ENCODE results near the gene POLE. TPM values are rescaled to one million over a fixed set of nuclear protein-coding genes. Genes with fewer than 3 reads are reported as not detected.
A peak's percentile ranks its signal among the peaks of the same experiment; 100 is the strongest.

Gene POLE
- total RNA-seq, 4 donors from 2014 or later = 7.2 to 63.8 (median 23.3) TPM

DNA sequence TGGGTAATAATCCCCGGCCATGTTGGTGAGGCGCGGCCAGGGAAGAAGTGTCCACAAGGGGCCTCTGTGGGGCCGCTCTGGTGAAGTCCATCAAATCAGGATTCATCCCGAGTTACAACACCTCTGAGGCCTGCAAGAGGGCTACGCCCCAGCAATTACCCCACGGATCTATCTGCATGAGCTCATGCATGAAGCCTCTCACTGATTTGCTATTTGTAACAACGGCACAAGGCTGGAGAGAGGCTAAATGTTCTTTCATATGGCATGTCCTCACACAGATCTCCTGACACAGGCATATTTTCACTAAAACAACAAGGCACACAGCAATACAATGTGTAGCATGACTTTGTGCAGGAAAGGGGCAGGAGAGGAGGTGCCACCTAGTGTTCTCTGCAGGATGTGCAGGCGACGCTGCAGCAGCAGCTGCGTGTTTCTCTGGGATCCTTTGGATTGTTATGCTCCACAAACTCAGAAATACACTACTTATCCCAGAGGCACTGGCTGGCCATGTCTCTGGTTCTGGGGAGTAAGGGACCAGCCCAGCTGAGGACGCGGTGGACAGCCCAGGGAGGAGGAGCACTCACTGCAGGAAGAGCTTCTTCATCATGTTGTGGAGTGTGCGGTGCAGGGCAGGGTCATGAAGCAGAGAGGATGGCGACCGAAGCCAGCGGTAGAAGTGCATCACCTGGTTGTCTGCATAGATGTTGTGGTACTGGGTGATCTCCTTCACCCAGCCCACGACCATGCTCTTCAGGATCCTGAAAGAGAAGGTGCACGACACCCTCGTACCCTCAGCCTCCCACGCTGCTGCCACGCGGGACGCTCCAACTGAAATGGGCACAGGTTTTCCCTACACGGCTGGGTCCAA, 48.4 kb downstream of the POLE start:
- peak; percentile 92 for ATAC-seq
- Histone ChIP-seq H3K36me3 (peaks cover 0 to 99% of the 10 kb centered on the region in 2 donors), H3K4me3 (no peak overlapping the region), H3K27ac (peak overlapping the region in 3 of 4 donors; percentile 2 to 46 (median 40)), H3K4me1 (peaks cover 0 to 2% (median 0%) of the 10 kb centered on the region in 3 donors), H3K9me3 (no peaks in the 10 kb centered on the region), H3K27me3 (no peaks in the 10 kb centered on the region)
- TF ChIP-seq, protein P1, sequence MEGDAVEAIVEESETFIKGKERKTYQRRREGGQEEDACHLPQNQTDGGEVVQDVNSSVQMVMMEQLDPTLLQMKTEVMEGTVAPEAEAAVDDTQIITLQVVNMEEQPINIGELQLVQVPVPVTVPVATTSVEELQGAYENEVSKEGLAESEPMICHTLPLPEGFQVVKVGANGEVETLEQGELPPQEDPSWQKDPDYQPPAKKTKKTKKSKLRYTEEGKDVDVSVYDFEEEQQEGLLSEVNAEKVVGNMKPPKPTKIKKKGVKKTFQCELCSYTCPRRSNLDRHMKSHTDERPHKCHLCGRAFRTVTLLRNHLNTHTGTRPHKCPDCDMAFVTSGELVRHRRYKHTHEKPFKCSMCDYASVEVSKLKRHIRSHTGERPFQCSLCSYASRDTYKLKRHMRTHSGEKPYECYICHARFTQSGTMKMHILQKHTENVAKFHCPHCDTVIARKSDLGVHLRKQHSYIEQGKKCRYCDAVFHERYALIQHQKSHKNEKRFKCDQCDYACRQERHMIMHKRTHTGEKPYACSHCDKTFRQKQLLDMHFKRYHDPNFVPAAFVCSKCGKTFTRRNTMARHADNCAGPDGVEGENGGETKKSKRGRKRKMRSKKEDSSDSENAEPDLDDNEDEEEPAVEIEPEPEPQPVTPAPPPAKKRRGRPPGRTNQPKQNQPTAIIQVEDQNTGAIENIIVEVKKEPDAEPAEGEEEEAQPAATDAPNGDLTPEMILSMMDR (IDR thresholded peaks at IDR 0.05) = peak in 3 of 4 experiments; percentile 43 to 58 (median 44)
- no peak for TF ChIP-seq POLR2AphosphoS5 (IDR thresholded peaks at IDR 0.05)
- WGBS, 2 donors (ENCODE audit: low coverage in 1 of 2) = 63 to 80% methylated on average over 14 to 15 of the region's 25 CpGs

DNA sequence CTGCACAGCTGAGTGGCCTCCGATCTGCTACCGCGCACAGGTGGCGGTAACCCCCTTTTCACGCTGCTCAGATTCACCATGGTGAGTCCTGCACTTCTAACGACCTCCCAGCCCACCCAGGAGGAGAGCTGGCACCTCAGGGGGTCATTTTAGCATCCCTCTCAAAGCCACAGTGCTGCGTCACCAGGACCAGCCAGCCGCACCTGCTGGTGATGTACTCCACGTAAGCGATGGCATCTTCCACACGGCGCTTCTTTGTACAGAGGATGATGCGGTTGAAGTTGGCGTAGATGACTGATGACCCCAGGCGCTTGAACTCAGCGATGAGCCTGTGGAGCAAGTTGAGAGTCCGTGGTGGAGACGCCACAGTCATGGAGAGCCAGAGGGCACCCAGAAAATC, 49.3 kb downstream of the POLE start:
- H3K9me3 ChIP-seq = no peaks in the 10 kb centered on the region
- peaks cover 0 to 2% (median 0%) of the 10 kb centered on the region in 3 donors for H3K4me1 ChIP-seq
- 80 to 82% methylated on average over 6 to 12 of the region's 18 CpGs for WGBS, 2 donors (ENCODE audit: low coverage in 1 of 2)
- H3K27me3 ChIP-seq = no peaks in the 10 kb centered on the region
- H3K4me3 ChIP-seq = no peak overlapping the region
- ATAC-seq = no peak
- TF ChIP-seq, protein P1 (IDR thresholded peaks at IDR 0.05) = no peak
- TF ChIP-seq POLR2AphosphoS5 (IDR thresholded peaks at IDR 0.05) (no peak), EP300 (IDR thresholded peaks at IDR 0.05) (no peak), POLR2A (IDR thresholded peaks at IDR 0.05) (no peak)
- peaks cover 0 to 99% of the 10 kb centered on the region in 2 donors for H3K36me3 ChIP-seq
- H3K27ac ChIP-seq = no peak overlapping the region

DNA sequence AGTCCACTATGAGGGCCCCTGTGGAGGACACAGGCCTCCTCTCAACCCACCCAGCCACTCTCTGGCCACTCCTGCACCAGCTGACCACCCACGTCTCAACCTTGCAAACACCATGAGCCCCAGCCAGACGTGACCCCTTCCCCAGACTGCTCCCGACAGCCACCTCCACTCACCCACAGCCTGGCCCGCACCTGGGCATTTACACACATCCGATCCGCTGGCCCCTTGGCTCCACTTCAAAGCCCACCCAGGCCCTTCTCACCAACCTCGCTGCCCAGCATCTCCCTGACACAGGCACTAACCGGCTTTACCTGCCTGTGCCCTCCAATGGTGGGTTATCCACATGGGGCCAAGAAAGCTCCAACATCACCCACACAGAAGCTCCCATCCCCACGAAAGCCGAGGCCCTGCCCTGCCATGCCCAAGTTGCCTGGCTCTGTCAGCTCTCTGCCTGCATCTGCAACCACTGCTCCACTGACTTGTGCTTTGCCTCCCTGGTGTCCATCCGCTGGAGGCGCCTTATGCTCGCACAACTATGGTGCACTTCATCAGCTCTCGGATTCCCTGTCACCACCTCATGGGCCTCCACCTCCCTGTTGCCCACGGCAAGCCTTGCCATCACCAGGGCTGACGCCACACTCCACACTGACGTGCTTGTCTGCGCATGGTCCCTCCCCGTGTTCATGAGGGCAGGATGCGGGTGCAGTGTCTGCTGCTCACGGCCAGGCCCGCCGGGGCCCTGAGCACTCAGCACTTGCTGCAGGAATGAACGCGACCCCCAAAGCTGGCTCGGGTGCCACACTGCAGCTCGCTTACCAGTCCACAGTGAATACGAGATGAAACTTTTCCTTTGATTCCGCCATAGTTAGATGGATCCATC, 51.8 kb downstream of the POLE start:
- no peaks in the 10 kb centered on the region for H3K27me3 ChIP-seq
- H3K27ac ChIP-seq = no peak overlapping the region
- H3K9me3 ChIP-seq = no peaks in the 10 kb centered on the region
- peaks cover 0 to 2% (median 0%) of the 10 kb centered on the region in 3 donors for H3K4me1 ChIP-seq
- H3K4me3 ChIP-seq = no peak overlapping the region
- TF ChIP-seq POLR2A (IDR thresholded peaks at IDR 0.05) (no peak), POLR2AphosphoS5 (IDR thresholded peaks at IDR 0.05) (no peak), EP300 (IDR thresholded peaks at IDR 0.05) (no peak)
- TF ChIP-seq, protein P1 (IDR thresholded peaks at IDR 0.05) = no peak
- H3K36me3 ChIP-seq = peaks cover 0 to 99% of the 10 kb centered on the region in 2 donors
- WGBS, 2 donors (ENCODE audit: low coverage in 1 of 2) = 96 to 100% methylated on average over 6 of the region's 29 CpGs
- no peak for ATAC-seq

DNA sequence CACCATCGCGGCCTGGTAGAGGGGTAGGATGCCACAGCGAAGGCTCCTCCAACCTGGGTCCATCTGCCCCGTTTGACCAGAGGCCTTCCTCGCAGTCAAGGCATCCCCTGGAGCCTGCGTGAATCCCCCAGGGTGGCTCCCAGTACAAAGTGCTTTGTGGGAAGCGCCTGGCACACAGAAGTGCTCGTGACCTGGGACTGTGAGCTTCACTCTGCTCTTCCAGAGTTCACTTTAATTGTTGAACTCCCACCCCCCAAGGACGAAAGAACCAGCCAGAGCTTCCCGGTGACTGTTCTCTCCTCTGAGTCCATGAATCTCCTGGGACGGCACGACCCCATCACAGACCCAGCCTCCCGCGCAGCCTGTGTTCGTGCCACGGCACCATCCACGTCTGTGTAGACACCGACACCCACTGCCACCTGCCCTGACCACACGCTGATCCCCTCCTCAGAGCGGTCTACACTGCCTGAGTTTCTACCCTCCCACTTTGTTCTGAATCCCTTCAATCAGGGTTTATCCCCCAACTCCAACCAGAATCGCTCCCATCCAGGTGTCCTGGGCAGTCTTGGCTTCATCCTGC, 52.6 kb downstream of the POLE start:
- Histone ChIP-seq H3K27ac (no peak overlapping the region), H3K36me3 (peaks cover 0 to 99% of the 10 kb centered on the region in 2 donors), H3K27me3 (no peaks in the 10 kb centered on the region), H3K4me3 (no peak overlapping the region), H3K4me1 (peaks cover 0 to 2% (median 0%) of the 10 kb centered on the region in 3 donors), H3K9me3 (no peaks in the 10 kb centered on the region)
- ATAC-seq = no peak
- WGBS, 2 donors (ENCODE audit: low coverage in 1 of 2) = 87 to 96% methylated on average over 5 to 6 of the region's 21 CpGs
- TF ChIP-seq POLR2AphosphoS5 (IDR thresholded peaks at IDR 0.05) (no peak), POLR2A (IDR thresholded peaks at IDR 0.05) (no peak), EP300 (IDR thresholded peaks at IDR 0.05) (no peak)
- TF ChIP-seq, protein P1 (IDR thresholded peaks at IDR 0.05) = no peak

Data from gastroesophageal sphincter (tissue), 4 donors.